A549 treated with RU486 at 1 μM for 4 hours (cell line): Measurements from ENCODE around the gene HCRTR1. TPM values are rescaled to one million over a fixed set of nuclear protein-coding genes. Genes with fewer than 3 reads are reported as not detected.

ENCODE experiments used
- total RNA-seq: library from RNA; stranded (reverse); fragments of 200-300 nt; extraction: Qiagen RNA extraction; gene quantifications from 5 replicates; pipeline ENCODE4 v1.2.3, GENCODE V29; 2022; ENCODE audit warnings: low read depth

The HCRTR1 gene
- total RNA-seq, result not detected in 5 replicates

DNA sequence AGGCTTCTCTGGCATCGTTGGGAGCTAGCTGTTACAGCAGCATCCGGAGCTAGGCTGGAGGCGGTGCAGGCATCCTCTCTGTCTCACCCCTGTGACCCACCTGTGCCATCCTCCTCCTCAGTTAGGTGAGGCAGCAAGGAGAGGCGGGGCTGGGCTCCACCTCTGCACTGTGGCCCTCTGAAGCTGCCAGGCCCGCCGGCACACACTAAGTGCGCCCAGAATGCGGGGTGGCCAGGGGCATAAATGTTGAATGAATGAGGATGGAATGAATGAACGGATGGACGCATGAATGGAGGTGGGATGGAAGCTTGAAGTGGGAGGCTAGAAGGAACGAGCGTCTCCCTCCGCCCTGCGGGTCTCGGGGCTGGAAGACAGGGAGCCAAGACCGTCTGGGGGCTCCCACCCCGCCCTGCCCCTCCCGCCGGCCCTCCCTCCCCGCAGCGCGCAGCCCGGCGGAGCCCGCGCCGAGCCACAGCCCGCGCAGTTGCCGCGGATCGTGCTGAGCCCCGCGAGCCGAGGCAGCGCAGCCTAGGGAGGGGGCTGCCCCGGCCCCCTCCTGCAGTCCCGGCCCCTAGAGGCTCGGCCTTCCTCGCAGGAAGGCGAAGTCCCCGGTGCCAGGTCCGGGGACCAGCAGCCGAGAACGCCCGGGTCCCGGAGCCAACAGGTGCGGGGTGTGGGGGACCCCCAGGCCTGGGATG, at the start of gene HCRTR1:
TSS of gene HCRTR1 (plus strand) at position 472 of the 698 bp plus-strand sequence. CDS start 1,504 bp downstream, outside the sequence.

DNA sequence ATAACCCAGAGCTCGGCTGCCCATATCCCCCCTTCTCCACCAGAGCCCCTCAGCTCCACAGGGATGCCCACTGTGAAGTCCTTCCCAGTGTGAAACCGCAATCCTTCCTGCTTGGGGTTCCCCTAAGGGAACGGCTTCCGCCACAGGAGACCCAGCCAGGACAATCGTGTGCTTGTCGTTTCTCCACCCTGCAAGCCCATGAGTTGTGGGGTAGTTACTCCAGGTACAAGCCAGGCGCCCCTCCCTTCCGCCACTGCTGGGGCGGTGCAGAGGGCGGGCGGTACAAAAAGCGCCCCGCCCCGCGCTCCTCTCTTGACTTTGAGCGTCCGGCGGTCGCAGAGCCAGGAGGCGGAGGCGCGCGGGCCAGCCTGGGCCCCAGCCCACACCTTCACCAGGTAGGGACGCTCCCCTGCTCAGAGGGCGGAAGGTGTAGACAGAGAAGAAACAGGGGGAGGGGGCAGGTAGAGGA, 41.3 kb upstream of the HCRTR1 start, which contains the start of gene TINAGL1:
TSS of gene TINAGL1 (plus strand) at position 315 of the 469 bp plus-strand sequence. CDS start 634 bp downstream, outside the sequence.

DNA sequence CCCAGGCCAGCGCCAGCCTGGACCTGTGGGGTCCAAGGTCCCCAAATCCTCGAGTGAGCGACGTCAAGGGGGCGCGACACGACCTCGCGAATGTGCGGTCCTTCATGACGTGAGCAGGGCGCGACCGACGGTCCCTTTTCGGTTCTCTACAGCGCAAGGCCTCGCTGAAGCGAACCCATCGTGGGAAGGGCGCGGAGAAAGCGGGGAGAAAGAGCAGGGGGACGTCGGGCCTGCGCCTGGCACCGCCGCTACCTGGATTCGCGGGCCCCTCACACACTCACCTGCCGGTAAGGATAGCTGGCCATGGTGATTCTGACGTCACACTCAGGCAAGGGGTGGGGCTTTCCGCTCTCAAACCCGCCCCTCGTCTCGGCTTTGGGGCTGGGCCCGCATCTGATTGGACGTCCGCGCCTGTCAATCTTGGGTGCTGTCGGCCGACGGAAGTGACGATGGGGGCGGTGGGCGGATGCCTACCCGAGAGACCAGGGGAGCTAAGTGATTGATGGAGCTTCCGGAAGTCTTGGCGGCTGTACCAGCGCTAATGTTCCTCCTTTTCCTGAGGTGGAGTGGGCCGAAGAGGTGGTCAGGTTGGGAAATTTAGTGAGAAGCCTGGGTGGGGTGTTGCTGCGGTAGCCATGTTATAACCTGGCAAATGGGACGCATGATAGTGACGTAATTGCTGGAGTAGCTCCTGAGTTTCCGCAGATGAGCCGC, 27.2 kb downstream of the HCRTR1 start, which contains the start of gene PEF1:
TSS of gene PEF1 (minus strand) at position 317 of the 714 bp plus-strand sequence. CDS start at position 305, 12 bp downstream.

Other genes with a start within 250 kb of the HCRTR1 start
- gene FABP3, start 244.6 kb upstream of the HCRTR1 start, total RNA-seq, result not detected in 5 replicates
- 18.0 to 31.8 TPM (median 29.7 TPM) in 5 replicates for gene SERINC2, start 204.5 kb upstream of the HCRTR1 start, total RNA-seq
- 0.69 to 1.2 TPM (median 0.74 TPM) in 5 replicates for gene TINAGL1, start 41.2 kb upstream of the HCRTR1 start, total RNA-seq
- 38.3 to 48.1 TPM (median 44.8 TPM) in 5 replicates for gene PEF1, start 27.2 kb downstream of the HCRTR1 start, total RNA-seq
- 4.3 to 6.9 TPM (median 5.2 TPM) in 5 replicates for gene COL16A1, start 86.3 kb downstream of the HCRTR1 start, total RNA-seq
- gene ADGRB2, start 146.7 kb downstream of the HCRTR1 start, total RNA-seq, result 5.1 to 8.5 TPM (median 7.7 TPM) in 5 replicates
- 4.5 to 7.8 TPM (median 6.5 TPM) in 5 replicates for gene SPOCD1, start 198.3 kb downstream of the HCRTR1 start, total RNA-seq